Endometrial microvascular endothelial cells (primary cell): ENCODE data around the gene ASAP2. TPM values are rescaled to one million over a fixed set of nuclear protein-coding genes. Genes with fewer than 3 reads are reported as not detected.
"Not testable (repeated sequence)": the region's sequence is repeated elsewhere in the genome, so short reads cannot be mapped to it uniquely, and the experiment has no call there.

Experiments
- in situ Hi-C: cut with HindIII; loops from 2 replicates; pipeline ENCODE4 v1.10.0; 2017; ENCODE audit warnings: low sequenced_read_pairs, low pct_unique_long_range_greater_than_20kb; ENCODE audit errors: inconsistent ontology term
- total RNA-seq: library from RNA; depleted of rRNA; stranded (reverse); fragments of >200 nt; gene quantifications from one replicate; pipeline ENCODE4 v1.2.3, GENCODE V29; 2015; ENCODE audit errors: inconsistent ontology term

The ASAP2 gene
- total RNA-seq, 1 donor from 2014 or later: 26.4 TPM

DNA sequence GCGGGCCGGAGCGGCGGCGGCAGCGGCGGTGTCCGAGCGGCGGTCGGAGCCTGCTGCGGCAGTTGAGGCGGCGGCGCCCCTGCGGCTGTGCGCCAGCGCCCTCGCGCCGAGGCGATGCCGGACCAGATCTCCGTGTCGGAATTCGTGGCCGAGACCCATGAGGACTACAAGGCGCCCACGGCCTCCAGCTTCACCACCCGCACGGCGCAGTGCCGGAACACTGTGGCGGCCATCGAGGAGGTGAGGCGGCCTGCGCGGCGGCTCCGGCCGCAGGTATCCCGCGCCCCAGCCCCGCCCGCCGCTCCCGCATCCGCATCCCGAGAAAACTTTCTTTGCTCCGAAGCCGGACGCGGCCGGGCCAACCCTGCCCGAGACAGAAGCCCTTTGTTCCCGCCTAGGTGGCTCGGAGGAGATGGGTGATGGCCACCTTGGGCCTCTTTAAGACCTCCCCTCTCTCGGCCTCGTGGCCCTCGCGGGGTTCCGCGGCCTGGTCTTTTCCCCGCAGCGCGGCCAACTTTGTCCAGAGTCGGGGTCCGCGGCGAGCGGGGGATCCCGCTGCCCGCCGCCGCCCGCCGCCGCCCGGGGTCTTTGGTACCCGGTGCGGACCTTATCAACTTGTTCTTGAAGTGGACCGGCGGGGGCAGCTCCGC lies 504 bp downstream of the ASAP2 start:
- in situ Hi-C loops: no loop called here

DNA sequence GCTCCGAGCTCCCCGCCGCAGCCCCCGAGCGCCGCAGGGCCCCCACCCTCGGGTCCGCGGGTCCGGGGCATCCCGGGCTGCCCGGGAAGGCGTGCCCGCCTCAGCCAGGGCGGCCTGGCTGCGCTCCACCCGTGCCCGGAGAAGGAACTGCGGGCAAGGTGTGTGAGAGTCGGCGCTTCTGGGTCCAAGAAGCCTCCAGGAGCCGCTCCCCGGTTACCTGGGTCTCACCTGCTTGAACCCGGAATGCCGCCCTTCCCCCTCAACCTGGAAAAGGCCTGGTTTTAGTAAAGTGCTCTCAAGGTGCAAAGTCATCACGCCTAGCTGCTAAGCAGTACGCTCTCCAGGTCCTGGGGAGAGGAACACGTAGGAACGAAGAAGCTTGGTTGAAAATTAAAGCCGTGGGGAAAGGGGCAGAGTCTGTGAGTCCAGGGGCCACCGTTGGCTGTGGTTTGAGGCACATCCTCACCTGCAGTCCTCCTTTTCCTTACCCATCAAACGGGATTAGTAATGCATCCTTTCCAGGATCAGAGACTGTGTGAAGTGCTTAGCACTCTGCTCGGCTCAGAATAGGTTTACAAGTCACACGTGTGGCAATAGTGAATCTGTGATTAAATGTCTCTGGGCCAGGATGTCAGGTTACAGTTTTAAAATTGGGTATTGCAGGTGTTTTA lies 1.2 kb downstream of the ASAP2 start:
- in situ Hi-C loops: no loop called here

DNA sequence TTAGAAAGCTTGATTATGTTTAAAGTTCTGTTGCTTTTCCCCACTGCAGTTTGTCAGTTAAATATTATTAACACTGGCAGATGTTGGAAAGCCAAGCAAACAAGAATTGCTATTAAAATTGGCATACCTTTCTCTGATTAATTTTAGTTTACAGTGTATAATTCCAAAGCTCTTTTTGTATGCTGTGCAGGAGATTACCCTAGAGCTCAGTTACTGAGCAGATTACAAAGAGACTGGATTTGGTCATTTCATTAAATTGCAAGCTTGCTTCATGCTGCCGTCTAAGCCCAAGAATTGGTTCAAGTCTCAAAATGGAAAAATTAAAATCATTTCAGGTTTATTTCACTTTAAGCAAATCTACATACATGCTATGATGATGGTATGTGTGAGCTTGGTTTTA lies 2.3 kb downstream of the ASAP2 start:
- in situ Hi-C loops: no loop called here

DNA sequence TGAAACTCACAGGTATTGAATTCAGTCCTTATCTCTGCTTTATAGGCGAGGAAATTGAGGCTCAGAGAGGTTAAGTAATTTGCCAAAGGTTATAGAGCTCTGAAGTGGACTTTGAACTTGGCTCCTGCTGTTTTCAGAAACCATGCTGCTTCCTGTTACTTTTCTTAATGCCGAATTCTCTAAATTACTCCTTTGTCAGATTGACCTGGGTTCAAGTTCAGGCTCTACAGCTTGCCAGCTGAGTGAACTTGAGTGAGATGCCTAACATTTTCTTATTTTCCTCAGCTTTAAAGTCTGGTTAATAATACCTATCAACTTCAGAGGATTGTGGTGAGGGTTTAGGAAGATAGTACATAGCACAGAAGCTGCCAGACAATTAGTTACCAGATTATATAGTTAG lies 3.4 kb downstream of the ASAP2 start:
- in situ Hi-C loops: no loop called here

DNA sequence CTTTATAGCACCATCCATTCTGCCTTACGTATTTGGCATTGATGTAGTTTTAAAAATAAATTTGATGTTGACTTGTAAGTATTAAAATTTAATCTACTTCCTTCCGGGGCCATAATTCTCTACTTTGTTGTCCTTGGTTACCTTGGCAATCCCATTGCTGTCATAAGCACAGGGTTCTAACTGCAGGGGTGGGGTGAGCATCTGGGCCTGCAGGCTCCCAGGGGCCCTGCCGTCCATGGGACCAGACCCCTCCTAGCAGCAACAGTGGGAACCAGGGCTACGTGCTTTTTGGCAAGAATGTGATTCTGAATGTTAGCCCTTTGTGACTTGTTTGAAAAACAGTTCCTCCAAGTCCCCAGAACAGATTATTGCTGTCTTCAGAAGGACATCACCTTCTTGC lies 4.9 kb downstream of the ASAP2 start:
- in situ Hi-C loops: no loop called here

DNA sequence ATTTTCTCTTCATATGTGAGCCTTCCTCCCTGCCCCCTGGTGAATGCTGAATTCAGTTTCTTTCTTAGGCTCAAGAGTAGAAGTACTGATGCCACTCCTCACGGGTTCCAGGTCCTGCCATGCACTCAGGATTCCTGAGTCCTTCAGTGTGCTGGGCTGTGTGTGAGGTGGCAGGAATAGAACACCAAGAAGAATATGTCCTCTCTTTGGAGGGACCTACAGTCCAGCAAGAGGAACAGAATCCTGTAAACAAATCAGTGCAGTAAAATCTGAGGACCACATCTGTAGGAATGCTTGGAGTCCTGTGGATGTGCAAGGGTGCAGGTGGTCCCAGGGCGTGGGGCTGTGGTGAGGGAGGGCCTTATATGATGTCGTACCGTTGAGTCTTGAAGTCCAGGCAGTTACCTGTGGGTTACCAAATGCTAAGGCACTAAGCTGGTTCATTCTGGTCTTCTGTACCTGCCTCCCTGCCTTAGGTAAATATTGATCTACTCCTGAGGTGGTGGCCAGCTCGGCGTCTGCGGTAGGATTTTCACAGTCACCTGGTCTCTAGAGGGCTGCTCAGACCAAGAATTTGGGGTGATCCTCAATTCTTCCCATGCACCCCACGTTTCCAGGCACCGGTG lies 5.5 kb downstream of the ASAP2 start:
- in situ Hi-C loops: no loop called here

DNA sequence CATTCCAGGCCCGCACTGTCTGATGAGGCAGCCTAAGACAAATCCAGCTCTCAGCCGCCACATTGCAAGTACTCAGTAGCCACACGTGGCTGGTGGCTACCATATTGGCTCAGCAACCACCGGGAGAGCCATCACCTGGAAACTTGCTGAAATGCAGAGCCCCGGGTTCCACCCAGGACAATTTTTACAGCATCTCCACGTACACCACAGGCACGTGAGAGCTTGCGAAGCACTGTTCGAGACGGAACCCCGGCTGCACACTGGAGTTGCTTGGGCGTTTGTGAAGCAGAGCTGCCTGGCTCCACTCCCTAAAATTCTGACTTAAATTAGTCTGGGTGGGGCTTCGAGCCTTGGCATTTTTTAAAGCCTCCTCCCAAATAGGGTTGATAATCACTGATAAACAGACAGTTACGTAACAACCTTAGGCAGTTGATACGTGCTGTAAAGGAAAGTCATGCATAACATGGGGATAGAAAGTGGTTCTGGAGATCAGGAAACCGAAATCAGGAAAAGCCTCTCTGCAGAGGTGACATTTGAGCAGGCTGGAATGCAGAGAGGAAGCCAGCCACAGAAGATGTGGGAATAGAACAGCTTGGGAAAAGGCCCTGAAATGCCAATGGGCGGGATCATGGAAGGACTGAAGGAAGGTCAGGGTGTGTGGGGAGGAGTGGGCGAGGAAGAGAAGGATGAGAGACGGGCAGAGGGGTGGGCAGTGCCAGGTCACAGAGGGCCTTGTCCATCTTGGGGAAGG lies 6.2 kb downstream of the ASAP2 start:
- in situ Hi-C loops: no loop called here

DNA sequence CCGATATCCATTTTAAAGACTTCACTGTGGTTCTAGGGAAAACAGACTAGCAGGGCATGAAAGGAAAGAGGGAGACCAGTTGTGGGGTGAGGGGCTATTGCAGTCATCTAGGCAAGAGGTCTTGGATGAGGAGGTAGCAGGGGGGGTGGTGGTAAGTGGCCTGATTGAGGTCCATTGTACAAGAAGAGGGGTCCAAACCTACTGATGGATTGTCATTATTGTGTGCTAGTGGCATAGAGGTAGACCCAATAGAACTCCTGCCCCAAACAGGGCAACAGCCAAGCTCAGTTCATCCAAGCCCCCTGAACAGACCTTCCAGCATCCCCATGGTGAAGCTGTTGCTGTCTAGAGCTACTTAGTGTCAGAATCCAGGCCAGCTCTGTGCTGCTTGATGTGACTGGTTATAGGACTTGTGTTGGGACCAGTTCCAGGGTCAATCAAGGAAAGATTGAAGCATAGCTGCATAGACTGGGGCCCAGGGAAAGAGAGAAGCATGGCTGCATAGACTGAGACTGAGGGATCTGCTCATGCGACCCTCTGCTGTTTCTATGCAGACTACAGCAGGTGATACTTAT lies 7.0 kb downstream of the ASAP2 start:
- in situ Hi-C loops: no loop called here

DNA sequence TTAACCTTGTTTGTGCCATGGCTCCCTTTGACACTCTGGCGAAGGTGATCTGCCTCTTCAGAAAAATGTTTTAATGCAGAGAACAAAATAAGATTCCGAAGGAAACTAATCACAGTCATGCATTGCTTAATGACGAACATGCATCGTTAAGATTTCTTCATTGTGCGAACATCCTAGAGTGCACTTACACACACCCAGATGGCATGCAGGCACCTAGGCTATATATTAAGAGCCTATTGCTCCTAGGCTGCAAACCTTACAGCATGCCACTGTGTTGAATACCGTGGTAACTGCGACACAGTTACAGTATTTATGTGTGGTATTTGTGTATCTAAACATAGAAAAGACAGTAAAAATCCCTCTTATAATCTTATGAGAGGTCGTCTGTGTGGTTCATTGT lies 8.3 kb downstream of the ASAP2 start:
- in situ Hi-C loops: no loop called here

DNA sequence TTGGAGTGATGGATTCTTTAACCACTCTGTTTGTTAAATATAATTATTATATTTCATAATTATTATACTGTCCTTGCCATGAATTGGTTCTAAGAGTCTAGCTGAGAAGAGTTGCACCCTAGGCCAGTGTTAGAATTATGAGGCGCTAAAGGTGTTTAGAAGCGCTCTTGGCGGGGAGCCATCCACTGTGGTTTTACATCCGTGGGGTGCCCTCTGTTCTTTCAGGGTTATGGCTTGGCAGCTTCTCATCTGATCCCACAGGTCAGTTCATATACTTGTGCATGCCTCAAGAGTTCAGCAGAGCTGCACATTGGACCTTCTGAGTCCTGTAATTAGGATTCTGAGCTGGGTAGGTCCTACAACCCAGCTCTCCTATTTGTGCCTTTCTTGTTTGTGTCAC lies 9.1 kb downstream of the ASAP2 start:
- in situ Hi-C loops: no loop called here

DNA sequence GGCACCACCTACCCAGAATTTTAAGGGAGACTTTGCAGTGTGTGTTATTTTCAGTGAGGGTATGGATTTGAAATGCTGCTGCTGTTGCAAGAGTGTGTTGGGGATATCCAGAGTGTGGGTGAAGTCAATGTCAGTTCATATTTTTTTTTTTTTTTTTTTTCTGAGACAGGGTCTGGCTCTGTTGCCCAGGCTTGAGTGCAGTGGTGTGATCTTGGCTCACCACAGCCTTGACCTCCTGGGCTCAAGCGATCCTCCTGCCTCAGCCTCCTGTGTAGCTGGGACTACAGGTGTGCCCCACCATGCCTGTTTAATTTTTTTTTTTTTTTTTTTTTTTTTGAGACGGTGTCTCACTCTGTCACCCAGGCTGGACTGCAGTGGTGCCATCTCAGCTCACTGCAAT lies 9.5 kb downstream of the ASAP2 start:
- in situ Hi-C loops: not testable (repeated sequence)

DNA sequence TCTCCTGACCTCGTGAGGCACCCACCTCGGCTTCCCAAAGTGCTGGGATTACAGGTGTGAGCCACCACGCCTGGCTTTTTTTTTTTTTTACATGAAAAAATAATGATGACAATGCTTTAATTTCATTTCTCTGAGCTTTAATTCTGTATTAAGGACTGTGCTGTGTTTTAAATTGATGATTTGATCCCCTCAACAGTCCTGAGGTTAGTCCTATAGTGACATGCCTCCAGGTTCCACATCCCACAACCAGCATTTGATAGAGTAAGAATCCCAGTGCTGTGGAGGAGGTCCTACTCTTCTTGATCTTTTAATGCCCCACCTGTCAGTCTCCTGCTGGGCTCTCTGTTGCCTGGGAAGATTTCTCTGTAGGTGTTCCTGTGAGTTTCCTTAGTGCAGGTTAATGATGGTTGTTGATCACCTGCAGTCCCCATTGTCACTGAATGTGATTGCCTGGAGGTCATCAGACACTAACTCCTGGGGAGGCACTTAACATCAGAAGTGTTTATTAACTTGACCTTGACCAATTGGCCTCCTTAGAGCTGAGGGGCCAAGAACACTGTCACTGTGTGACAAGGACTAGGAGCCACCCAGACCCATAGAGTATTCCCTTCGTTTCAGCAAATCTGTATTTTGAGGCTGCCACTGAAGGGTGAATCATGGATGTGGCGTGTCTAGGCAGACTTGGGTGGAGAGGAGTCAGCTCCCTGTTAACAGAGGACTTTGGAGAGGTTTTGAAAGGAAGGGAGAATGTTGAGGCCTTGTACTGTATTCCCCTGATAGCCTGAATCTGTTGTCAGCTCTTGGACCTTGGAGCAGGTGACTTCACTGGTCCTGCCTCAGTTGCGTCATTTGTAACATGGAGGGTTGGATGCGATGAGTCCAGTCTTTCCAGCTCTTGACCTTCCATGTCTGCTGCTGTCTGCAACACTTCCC lies 11.5 kb downstream of the ASAP2 start:
- in situ Hi-C loops: no loop called here

DNA sequence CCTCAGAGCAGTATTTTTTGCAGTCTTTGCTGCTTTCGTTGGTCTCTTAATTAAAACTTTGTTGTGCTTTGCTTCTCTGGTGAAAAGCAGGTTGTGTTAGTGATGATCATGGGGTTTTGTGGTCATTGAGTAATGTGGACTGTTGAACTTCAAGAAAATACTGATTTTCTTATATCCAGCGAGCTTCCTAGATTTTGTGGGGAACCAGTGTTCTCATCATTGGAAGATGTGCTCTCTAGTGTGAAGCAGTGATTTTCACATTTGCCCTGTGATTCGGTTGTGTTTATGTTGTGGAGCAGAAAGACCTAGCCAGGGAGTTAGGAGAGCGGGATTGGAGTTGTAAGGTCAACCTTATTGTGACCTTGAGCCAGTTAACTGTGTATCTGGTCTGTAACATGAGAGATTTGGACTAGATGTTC lies 12.4 kb downstream of the ASAP2 start:
- in situ Hi-C loops: no loop called here

DNA sequence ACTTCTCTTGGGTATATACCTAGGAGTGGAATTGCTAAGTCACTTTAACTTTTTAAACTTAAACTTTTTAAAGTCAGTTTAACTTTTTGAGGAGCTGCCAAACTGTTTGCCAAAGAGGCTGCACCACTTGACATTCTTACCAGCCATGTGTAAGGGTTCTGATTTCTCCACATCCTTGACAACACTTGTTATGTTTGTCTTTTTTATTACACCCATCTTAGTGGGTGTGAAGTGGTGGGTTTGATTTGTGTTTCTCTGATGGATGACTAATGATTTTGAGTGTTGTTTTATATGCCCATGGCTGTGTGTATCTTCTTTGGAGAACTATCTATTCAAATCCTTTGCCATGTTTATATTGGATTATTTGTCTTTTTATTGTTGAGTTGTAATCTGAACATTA lies 13.6 kb downstream of the ASAP2 start:
- in situ Hi-C loops: no loop called here

DNA sequence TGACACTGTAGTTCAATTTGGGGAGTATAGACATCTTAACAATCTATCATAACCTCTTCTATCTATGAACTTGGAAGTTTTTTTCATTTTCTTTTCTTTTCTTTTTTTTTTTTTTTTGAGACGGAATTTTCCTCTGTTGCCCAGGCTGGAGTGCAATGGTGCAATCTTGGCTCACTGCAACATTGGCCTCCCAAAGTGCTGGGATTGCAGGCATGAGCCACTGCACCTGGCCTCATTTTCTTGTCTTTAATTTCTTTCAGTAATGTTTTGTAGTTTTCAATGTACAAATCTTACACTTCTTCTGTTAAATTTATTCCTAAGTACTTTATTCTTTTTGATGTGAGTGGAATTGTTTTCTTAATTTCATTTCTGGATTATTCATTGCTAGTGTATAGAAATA lies 14.6 kb downstream of the ASAP2 start:
- in situ Hi-C loops: no loop called here

DNA sequence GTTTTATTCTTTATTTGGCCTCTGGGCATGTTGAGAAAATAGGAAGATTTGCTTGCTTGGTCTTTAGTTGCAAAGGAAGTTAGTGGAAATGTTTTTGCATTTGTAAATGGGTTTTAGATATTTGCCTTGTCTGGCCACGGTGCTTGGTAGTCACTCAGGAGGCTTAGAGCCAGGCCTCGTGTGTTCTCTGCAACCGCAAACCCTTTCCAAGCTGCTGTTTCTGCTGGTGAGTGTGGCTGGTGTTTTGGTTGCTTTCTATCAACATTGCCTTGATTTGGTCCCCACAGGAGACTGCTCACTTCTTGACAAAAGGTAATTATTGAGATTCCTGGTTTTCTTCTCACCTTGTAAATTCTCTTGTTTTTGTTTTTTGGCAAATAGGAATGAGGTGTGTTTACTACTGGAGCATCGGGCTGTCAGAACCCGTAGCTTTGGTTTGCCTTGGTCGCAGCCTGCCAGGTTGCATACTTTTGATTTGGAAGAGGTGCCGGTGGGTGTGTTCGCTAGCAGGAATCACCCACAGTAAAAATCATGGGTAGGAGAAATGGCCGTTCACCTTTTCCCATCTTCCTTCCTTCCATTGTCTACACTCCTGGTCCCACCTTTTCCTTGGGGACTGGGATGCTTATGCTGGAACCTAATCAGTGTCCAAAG lies 15.8 kb downstream of the ASAP2 start:
- in situ Hi-C loops: no loop called here

DNA sequence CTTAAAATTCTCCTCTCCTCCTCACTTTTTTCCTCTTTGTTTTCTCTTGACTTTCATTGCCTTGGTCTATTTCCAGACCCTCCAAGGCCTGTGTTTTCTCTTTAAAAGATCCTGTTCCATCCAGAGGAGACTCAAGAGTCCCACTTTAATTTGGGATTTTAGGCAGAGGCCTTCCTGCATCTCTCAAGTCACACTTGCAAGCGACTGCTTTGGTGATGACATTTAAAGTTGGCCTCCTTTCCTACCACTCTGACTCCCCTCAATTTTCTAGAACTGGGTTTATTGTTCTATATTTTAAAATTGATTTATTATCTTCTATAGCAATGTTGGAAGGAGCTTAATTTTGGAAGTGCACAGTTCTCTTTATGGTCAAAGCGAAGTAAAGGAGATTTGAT lies 16.3 kb downstream of the ASAP2 start:
- in situ Hi-C loops: no loop called here

DNA sequence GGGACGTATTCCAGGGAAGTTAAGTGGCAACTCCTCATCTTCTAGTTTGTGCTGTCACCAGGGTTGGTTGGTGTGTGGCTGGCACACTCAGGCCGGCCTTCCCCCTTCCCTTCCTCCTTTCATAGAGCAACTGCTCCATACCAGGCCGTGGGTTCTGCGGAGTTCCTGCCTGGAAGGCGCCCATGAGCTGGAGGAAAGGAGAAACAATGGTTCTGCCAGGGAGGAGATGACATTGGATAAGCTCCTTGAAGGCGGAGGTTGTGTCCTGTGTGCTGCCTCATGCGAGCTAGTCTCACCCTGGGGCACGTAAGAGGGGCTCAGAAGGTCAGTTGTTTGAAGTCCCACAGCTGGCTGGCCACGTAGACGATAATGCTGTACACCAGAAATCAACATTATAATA lies 19.2 kb downstream of the ASAP2 start:
- in situ Hi-C loops: no loop called here
